SH-SY5Y (cell line): ENCODE measurements around the gene SH3BGRL2.

ENCODE experiments used
- GATA2 ChIP-seq: IDR thresholded peaks from 2 replicates; pipeline ENCODE4 v1.6.1; 2011; ENCODE audit warnings: mild to moderate bottlenecking, low read depth, low read length
- GATA3 ChIP-seq: IDR thresholded peaks from 2 replicates; pipeline ENCODE4 v1.6.1; 2011; ENCODE audit warnings: low read depth, mild to moderate bottlenecking, low read length, moderate library complexity

GRCh38 chr6:79673947-79674346, 42.8 kb downstream of the SH3BGRL2 start:
- no peak for TF ChIP-seq GATA2
- TF ChIP-seq GATA3, result no peak
